Umbilical cord (tissue), 2 donors: Measurements from ENCODE around the gene SLC29A2. TPM values are rescaled to one million over a fixed set of nuclear protein-coding genes. Genes with fewer than 3 reads are reported as not detected.

Experiments
- DNase-seq: peaks from one replicate; pipeline ENCODE4 v3.0.0-alpha.2; 2015; ENCODE audit warnings: low spot score
- total RNA-seq: library from RNA; depleted of rRNA; stranded (reverse); fragments of >200 nt; gene quantifications from one replicate; pipeline ENCODE4 v1.2.3, GENCODE V29; 2014; ENCODE audit warnings: low replicate concordance; ENCODE audit not compliant: insufficient read depth

SLC29A2 gene
- total RNA-seq, 1 donor from 2014 or later, result 1.4 TPM

DNA sequence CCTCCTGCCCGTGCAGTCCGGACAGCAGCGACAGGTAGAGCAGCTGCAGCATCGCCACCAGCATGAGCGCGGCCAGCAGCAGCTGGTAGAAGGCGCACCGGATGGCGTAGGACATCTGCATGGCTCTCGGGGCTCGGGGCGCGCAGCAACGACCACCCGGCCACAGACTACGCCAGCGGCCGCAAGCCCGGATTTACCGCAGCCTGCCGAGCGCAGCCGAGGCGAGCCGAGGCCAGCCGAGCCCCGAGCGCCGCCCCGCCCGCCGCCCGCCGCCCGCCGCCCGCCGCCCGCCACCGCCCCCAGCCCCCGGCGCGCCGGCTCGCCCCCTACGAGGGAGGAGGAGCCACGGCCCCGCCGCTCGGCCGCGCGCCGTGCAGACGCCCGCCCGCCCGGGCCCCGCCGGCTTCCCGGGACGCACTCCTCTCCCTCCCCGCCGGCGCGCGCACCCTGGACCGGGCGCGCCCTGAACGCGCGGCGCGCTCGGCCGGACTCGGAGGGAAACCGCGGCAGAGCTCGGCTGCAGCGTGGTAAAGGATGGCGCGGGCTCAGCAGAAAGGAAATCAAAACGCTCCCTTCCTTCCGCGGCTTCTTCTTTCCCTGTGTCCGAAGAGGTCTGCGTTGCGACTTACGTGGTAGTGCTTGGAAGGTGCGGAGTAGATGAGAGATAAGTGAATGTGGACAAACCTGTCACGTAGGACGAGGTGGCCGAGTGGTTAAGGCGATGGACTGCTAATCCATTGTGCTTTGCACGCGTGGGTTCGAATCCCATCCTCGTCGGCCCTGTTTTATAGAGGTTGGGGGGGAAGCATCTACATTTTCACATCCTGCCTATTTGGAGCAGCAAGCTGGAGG lies 23.9 kb downstream of the SLC29A2 start, which contains the start of gene B4GAT1:
Gene B4GAT1 (minus strand): TSS at position 205 of the 852 bp plus-strand sequence. CDS start 84 bp downstream, at position 121.
- peak; percentile 89 for DNase-seq

DNA sequence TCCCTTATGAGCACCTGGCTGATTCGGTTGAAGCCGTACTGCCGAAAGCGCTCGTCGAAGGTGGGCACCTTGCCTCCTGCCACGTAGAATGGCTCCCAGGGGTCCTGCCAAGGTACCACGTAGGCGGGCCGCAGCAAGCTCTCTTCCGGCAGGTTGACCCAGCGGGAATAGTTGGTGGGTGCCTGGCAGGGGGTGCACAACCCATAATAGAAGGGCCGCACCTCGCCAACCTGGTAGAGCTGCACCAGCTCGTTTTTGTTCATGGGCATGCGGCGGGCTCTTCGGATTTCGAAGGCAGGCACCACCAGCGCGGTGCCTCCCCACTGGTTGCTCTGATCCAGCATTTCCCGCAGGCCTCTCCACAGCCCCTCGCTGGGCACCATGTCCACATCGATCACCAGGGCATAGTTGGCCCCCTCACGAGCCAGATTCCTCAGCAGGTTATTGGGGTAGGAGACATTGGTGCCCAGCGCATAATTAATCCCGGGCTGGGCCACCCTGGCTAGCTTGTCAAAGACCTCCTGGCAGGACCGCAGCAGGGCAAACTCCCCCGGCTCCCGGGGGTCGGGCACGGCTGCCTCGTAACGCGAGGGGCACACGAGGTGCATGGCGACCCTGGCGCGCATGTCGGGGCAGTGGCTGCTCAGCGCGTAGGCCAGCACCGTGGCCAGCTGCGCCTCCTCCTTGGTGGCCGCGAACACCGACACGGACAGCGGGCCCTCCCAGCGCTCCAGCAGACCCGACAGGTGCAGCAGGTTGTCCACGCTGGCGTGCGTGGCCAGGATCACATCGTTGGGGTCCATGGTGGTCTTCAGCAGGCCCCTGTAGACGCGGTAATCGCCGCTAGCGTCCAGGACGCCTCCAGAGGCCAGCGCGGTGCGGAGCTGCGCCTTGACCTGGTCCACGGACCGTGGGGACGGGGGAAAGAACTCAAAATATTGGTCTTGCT lies 24.8 kb downstream of the SLC29A2 start:
- DNase-seq, result no peak

DNA sequence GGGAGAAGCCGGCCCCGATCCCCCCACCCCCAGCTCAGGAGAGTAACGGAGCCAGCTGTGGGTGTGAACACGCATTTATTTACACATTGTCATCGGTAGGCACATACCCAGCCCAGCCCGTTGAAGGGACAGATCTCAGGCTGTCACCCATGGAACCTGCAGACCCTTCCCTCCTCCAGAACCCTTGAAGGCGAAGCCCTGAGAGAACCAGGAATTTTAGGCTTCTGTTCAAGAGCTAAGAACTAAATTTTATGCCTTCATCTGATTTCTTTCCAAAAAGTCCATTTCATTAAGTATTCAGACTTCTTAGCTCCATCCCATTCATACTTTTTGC lies 26.3 kb downstream of the SLC29A2 start:
- DNase-seq, result no peak

DNA sequence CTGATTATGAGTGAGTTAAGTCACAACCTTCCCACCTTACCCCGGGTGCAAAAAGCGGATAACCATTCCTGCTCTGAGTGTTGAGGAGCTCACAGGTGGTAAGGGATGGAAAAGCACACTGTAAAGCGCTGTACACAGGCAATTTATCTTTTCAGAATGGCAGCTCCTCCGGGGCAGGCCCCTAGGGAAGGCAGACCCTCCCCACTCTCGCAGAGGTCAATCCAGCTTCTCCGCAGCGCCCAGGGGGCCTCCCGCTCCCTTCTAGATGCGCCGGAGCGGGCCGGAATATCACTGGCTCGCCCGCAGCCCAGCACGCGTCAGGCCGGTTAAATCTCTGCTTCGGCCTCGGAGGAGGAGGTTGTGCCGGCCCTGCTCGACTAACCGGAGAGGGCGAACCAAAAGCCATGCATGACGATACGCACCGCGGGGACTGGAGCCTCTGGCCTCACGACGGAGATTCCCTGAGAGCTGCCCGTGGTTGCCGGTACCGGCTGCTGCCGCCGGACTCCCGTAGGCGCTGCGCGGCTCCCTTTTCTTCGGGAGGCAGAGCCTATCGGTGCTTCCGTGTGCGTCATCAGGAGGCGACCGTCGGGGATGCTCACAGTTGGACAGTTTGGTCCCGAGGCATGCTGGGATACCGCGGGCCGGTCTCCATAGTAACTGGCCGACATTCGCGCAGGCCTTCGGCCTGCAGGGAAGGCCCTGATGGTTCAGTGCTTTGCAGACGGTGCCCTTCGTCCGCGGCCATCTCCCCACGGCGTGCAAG lies 26.8 kb downstream of the SLC29A2 start, which contains the start of gene BRMS1:
Gene BRMS1 (minus strand): TSS at position 555 of the 766 bp plus-strand sequence. CDS start 2,870 bp downstream, outside the sequence.
- DNase-seq, result peak; percentile 98

DNA sequence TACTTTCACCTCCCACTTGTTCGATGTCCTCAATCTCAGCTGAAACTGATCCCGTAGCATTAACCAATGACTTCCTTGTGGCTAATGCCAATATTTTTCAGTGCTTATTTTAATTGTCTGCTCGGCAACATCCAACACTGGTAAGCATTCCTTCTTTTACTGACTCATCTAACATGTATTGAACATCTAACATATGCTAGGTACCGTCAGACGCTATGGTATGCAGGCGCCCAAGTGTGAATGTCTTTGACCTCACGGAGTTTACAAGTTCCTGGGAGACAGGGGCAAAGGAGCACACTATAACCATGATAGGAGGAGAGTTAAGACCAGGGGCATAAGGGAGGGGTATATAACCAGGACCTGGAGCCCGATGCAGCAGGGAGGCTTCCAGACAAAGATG lies 28.4 kb downstream of the SLC29A2 start:
- DNase-seq, result no peak

DNA sequence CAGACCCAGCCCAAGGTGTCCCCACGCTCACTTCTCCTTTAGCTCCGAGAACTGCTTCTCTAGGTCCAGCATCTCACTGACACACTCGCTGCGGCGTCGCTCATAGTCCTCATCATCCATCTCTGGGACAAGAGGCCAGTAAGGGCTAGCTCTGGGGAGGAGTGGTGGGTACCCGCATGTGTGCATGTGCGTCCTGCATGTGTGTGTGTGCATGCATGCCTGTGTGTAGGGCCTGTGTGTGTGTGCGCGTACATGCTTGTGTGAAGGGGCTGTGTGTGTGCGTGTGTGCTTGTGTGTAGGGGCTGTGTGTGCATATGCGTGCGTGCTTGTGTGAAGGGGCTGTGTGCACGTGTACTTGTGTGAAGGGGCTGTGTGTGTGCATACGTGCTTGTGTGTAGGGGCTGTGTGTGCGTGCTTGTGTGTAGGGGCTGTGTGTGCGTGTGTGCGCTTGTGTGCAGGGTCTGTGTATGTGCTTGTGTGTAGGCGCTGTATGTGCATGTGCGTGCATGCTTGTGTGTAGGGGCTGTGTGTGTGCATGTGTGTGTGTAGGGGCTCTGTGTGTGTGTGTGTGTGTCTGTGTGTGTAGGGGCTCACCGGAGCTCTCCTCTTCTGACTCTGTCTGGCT lies 29.9 kb downstream of the SLC29A2 start:
- no peak for DNase-seq

DNA sequence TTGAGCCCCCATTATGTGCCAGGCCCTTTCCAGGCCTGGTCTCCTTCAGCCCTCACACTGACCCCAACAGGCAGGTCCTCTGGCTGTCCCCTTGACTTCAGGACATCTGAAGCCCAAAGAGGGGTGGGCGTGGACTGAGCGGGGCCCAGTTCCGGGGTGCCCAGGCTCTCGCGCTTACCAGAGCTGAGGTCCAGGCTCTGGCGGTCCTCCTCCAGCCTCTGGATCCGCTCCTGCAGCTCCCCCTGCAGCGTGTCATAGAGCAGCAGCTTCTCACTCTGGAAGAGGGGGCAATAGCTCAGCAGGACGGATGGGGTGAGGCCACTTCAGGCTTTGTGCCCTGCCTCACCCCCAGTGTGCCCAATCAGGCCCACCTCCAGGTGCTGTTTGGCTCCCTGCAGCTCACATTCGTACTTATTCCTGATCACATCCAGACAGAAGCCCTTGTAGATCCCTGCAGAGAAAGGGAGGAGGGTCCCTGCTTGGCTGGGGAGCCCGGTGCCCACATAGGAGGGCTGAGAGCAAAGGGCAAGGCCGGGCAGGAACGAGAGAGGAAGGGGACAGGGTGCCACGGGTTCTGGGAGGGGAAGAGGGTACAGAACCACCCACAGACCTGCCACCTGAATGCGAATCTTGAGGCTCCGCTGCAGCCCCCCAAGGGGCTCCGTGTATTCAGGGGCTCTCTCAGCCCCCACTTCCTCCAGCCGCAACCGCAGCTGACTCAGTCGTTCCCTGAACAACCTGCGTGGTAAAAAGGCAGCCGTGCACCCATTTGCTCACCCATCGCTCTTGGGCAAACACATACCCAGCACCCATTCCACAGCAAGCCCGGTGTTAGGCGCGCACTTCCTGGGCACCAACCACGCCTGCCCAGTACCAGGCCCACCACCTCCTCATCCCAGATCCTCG lies 30.7 kb downstream of the SLC29A2 start:
- no peak for DNase-seq

DNA sequence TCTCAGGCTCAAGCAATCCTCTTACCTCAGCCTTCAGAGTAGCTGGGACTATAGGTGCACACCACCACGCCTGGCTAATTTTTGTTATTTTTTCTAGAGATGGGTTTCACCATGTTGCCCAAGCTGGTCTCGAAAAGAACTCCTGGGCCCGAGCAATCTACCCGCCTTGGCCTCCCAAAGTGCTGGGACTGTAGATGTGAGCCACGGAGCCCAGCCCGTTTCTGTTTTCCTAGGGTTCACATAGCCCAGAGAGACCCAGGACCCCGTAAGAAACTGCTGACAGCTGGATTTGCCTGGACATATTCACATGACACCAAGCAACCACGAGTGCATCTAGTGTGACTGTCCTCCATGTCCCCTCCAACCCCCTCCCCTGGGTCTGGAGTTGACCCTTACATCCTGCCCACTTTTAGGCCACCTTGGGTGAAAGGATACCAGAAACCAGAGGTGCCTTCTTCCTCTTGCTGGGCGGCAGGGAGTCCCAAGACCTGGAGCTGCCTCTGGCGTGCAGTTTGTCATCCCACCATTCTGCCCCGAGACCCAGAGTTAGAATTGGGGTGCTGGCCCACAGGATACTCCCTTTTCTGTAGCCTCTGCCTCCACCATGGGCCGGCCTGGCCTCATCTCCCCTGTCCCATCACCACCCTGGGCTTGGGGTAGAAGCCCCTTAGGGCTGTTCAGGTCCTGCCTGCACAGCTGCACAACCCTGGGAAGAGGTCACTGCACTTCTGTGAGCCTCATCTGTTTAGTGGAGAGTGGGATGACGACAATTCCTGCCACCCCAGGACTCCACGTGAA lies 31.7 kb downstream of the SLC29A2 start:
- DNase-seq, result no peak

DNA sequence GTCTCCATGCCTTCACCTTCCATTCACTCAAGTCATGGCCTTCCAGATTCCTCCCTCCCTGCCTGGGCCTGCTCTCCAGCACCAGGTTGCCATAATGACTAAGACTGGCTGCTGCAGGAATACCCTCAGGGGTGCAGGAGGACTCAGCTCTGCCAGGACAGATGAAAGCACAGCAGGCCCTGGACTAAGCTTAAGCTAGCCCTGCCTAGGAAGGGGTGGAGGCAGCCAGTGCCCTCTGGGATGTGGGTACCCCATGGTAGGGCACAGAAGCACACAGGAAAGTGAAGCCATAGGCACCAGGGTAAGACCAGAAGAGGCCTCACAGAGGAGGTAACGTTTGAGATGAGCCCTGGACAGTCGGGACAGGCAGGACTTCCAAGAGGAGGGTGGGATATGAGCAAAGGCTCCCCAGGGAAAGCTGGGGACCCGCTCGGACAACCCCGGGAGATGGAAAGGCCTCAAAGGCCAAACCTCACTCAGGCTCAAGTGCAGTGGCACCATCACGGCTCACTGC lies 32.3 kb downstream of the SLC29A2 start:
- no peak for DNase-seq

DNA sequence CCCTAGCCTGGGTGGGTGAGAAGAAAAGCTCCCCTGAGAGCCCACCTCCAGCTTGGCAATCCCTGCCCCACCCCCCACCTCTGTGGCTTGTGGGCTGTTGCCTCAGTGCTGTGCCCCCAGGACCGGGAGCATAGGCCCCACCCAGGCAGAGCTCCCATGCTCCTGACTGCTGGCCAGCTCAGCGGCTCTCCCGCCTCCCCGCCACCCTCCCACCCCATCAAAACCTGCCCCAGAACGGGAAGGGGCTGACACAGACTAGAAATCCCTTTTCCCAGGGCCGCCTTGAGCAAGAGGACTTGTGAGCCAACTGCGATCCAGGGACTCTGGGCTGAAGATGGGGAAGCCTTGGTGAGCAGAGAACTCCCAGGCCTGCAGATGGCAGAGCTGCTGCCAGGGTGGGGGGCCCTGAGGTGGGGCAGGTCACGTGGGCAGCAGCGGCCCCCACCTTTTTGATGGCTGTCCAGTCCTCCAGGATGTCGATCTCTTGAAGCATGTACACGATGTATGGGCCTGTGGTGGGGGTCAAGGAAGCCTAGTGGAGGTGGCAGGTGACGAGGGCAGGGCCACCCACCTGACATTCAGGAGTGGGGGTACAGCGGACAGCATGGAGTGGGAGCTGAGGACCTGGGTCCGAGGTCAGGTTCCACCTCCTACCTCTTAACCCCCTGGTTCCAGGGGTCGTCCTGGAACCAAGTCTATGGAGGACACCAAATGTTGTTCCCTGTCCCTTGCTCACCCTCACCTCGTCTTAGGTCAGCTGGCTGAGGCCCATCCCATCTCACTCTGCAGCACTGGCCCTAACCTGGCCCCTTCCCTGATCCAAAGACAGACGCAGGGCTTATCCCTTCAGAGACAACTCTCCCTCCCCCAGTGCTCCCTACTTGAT lies 33.0 kb downstream of the SLC29A2 start:
- no peak for DNase-seq

DNA sequence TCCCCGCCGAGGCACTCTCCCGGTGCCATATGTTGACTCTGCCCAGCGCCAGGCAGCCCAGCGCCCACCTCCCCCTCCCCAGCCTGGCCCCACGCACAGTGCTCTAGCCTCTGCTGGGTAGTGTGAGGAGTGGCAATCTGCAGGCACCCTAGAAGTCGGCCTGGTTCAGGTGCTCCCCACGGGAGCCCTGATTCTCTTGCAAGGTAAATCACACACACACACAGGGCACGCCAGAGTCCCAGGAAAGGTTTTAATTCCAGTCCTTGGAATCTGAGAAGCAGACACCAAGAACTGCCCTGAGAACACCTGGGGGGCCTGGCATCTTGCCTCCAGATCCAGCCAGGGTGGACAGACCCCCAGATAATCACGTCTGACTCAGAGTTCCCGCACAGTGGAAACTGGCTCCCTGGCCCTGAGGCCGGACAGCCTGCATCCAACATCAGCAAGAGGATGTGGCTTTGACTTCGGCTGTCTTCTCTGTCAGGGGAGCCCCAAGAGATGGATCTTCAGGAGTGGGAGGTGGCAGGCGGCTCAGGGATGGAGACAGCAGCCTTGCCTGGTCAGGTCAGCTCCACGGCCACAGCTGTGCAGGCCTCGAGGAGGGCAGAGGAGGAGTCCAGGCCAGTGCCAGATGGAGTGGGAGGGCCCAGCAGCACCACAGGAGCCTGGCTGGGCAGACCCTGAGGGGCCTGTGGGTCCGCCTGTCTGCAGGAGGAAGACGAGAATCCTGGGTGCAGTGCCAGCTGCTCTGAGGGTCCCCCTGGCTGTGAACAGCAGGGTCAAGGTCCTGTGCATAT lies 34.3 kb downstream of the SLC29A2 start:
- no peak for DNase-seq

DNA sequence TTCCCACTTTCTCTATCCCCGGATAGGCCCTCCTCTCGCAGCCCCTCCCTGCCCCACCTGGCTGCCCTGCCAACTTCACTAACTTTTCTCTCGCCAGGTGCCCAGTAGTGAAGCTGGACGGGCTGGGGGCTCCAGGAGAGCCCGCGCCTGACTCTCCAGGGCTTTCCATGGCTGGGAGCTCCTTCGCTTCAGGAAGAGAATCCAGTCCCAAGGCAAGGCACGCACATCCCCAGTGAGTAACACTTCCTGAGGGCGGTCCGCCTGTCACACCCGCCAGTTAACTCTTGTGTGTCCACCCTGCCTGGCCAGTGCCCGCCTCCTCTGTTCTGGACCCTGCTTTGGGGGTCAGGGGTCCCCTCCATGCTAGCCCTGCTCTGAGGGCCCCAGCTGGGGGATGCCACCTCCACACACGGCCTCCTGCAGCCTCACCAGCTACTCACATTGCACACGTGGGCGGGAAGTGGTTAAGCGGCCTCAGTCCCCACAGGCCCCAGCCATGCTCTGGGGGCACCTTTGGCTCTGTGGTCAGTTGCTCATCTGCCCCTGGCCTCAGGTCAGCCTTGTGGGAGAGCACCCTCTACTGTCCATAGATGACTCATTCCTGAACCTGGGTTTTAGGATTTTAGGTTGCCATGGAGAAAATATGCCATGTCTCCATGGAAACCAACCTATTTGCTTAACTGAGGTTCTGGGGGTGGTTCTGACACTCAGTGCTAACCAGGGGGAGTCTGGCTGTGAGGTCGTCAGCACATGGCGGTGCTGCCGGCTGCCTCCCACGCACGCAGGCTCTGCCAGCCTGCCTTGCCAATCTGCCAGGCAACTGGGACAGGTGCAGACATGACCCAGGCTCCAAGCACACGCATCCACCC lies 35.1 kb downstream of the SLC29A2 start, which contains the start of gene RIN1:
Gene RIN1 (minus strand): TSS at position 201 of the 869 bp plus-strand sequence. CDS start 32 bp downstream, at position 169.
- peak; percentile 86 for DNase-seq

DNA sequence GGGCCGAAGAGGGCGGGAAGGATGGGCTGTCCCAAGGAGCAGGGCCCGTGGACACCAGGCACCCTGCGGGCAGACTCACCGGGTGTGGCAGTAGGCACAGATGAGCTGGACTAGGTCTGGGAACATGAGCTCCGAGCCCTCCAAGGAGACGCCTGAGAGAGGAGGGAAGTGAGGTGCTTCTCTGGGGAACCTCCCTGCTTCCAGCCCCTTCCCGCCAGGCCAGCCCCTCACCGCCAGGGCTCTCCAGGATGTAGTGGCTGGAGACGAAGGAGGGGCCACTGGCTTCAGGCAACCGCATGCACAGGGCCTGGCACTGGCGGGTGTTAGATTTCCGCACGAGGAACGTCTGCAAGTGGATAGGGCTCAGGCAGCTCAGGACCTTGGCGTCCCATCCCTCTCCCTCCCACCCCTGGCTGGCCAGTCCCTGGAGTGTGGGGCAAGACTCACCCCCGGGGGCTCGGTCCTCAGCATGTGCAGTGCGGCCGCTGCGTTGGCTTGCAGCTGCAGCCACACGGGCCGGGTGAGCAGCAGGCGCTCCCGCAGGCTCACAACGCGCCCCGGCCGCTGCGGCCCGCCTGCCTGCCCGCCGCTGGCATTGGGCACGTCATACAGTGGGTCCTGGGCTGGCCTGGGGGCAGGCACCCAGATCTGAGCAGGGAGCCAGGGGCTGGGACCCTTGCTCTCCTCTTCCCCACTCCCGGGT lies 35.9 kb downstream of the SLC29A2 start:
- DNase-seq, result peak; percentile 49

DNA sequence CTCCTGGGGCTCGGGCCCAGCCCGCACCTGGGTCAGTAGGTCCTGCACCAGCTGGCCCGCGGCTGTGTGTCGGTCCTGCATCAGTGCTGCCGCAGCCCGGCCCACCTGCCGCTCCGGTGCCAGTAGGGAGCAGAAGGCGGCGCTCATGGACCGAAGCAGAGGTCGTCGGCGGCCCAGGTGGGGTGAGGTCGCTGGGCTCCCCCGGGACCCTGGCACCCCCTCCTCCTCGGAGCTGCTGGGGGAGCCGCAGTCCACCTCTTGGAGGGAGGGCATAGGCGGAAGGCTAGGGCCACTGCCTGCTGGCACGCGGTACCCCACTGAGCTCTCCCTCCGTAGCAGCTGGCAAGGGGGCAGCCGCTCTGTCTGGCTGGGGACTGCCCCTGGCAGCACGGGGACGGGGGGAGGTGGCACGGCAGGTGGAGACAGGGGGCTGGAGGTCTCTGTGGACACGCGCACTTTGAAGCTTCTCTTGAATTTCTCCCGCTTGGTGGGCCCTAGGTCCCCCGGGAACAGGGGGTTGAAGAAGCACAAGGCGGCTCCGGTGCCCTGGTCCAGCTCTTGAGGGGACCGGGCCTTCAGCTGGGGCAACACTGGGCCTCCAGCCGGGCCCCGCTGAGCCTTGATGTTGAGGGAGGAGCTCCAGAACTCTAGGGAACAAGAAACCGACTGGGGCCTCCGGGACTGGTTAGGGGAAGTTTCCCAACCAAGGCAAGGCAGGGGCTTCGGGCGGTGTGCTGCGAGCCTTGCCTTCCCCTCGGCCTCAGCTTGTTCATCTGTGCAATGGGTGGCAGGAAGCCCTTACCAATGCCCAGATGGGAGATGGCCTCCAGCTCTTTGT lies 36.7 kb downstream of the SLC29A2 start:
- DNase-seq, result no peak
